ENCODE data around the gene MYO1E. TPM values are rescaled to one million over a fixed set of nuclear protein-coding genes. Genes with fewer than 3 reads are reported as not detected.
A peak's percentile ranks its signal among the peaks of the same experiment; 100 is the strongest.

Gene MYO1E
- total RNA-seq, 4 donors from 2014 or later: 49.7 to 135 (median 82.2) TPM

- no peak for TF ChIP-seq CTCF (IDR thresholded peaks at IDR 0.05)
- no peak for TF ChIP-seq POLR2A (IDR thresholded peaks at IDR 0.05)
- Histone ChIP-seq H3K4me1 (peaks cover 0 to 10% (median 0%) of the 10 kb centered on the region in 3 donors), H3K27me3 (no peaks in the 10 kb centered on the region), H3K9me3 (no peaks in the 10 kb centered on the region), H3K36me3 (peaks cover 0 to 7% (median 0%) of the 10 kb centered on the region in 3 donors), H3K4me3 (no peak overlapping the region), H3K27ac (no peak overlapping the region)
- WGBS, 2 donors: 59 to 60% methylated on average over 5 of the region's 5 CpGs
- no peak for DNase-seq
- intact Hi-C loops (cut with DNase I): no loop called here
Observed at GRCh38 chr15:59240036-59240435, 132.6 kb downstream of the MYO1E start.

- WGBS, 2 donors: 68 to 78% methylated on average over 5 of the region's 5 CpGs
- intact Hi-C loops (cut with DNase I): no loop called here
- H3K36me3 ChIP-seq: no peaks in the 10 kb centered on the region
Observed at GRCh38 chr15:59237924-59238331, 134.7 kb downstream of the MYO1E start.

GRCh38 chr15:59237119-59237855 lies 135.4 kb downstream of the MYO1E start:
- Histone ChIP-seq H3K27me3 (no peaks in the 10 kb centered on the region), H3K4me3 (no peak overlapping the region), H3K27ac (no peak overlapping the region), H3K4me1 (peaks cover under 1 to 19% (median 7%) of the 10 kb centered on the region in 3 donors), H3K9me3 (no peaks in the 10 kb centered on the region), H3K36me3 (no peaks in the 10 kb centered on the region)
- TF ChIP-seq CTCF (IDR thresholded peaks at IDR 0.05) (no peak), POLR2A (IDR thresholded peaks at IDR 0.05) (no peak)
- intact Hi-C loops (cut with DNase I): no loop called here
- DNase-seq: no peak
- WGBS, 2 donors: 84 to 88% methylated on average over 8 of the region's 8 CpGs

More at GRCh38 chr15:59237924-59238331, 134.7 kb downstream of the MYO1E start:
- Histone ChIP-seq H3K9me3 (no peaks in the 10 kb centered on the region), H3K27ac (no peak overlapping the region), H3K27me3 (no peaks in the 10 kb centered on the region), H3K4me3 (no peak overlapping the region), H3K4me1 (peaks cover 0 to 13% (median 1%) of the 10 kb centered on the region in 3 donors)
- TF ChIP-seq POLR2A (IDR thresholded peaks at IDR 0.05) (no peak), CTCF (IDR thresholded peaks at IDR 0.05) (no peak)
- DNase-seq: no peak

- Histone ChIP-seq H3K36me3 (peaks cover 0 to 4% (median 0%) of the 10 kb centered on the region in 3 donors), H3K27me3 (no peaks in the 10 kb centered on the region), H3K9me3 (no peaks in the 10 kb centered on the region), H3K4me1 (peaks cover 6 to 28% (median 11%) of the 10 kb centered on the region in 3 donors), H3K4me3 (no peak overlapping the region), H3K27ac (no peak overlapping the region)
- 80 to 85% methylated on average over 1 of the region's 1 CpG for WGBS, 2 donors
- DNase-seq: no peak
- intact Hi-C loops (cut with DNase I): no loop called here
- TF ChIP-seq POLR2A (IDR thresholded peaks at IDR 0.05) (no peak), CTCF (IDR thresholded peaks at IDR 0.05) (no peak)
Observed at GRCh38 chr15:59236394-59236793, 136.3 kb downstream of the MYO1E start.

- Histone ChIP-seq H3K4me3 (no peak overlapping the region), H3K4me1 (peaks cover 6 to 25% (median 11%) of the 10 kb centered on the region in 3 donors), H3K27me3 (no peaks in the 10 kb centered on the region), H3K27ac (peak overlapping the region in 2 of 4 donors; percentile 34 to 36), H3K9me3 (no peaks in the 10 kb centered on the region), H3K36me3 (peaks cover 0 to 25% (median 0%) of the 10 kb centered on the region in 3 donors)
- intact Hi-C loops (cut with DNase I): no loop called here
- no peak for DNase-seq
- TF ChIP-seq CTCF (IDR thresholded peaks at IDR 0.05) (no peak), POLR2A (IDR thresholded peaks at IDR 0.05) (no peak)
- 11 to 29% methylated on average over 1 of the region's 1 CpG for WGBS, 2 donors
Observed at GRCh38 chr15:59232476-59232875, 140.2 kb downstream of the MYO1E start.
